GM12878 (cell line): ENCODE measurements around the gene EIF3D. TPM values are rescaled to one million over a fixed set of nuclear protein-coding genes. Genes with fewer than 3 reads are reported as not detected.

Source experiments
- ATAC-seq: fragments of 200-7000 bp; cut with Tn5 transposase; 3 replicates; pipeline ENCODE4 v1.9.1; 2020; ENCODE audit warnings: mild to moderate bottlenecking, moderate library complexity
- BruUV-seq: library from RNA; stranded (reverse); fragments of 400-500 nt; replicated peaks from 2 replicates; lab custom pipeline; 2021; lab: Mats Ljungman, UMichigan
- CTCF ChIA-PET: fragments of 300-600 bp; sonication (Branson Sonifier 250); formaldehyde crosslinking; extraction: SDS; loops from one replicate; lab custom pipeline; 2021; ENCODE audit warnings: inconsistent platforms; lab: Yijun Ruan, JAX
- POLR2A ChIA-PET: fragments of 350-600 bp; formaldehyde crosslinking; extraction: SDS; loops from one replicate; lab custom pipeline; 2021; ENCODE audit warnings: inconsistent platforms; lab: Charles Lee
- RAD21 ChIA-PET: fragments of 300-600 bp; sonication (Branson Sonifier 250); formaldehyde crosslinking; loops from one replicate; lab custom pipeline; 2023; ENCODE audit warnings: antibody characterized with exemption; ENCODE audit not compliant: unreplicated experiment; lab: Charles Lee
- SMC1A ChIA-PET: fragments of 300-600 bp; sonication (Branson Sonifier 250); formaldehyde crosslinking; loops from one replicate; lab custom pipeline; 2023; ENCODE audit not compliant: unreplicated experiment, uncharacterized antibody; lab: Charles Lee
- DNase-seq: peaks from one replicate; pipeline ENCODE4 v3.0.0-alpha.2; 2011; ENCODE audit warnings: low read depth, low spot score
- FAIRE-seq: peaks from 3 replicates; lab custom pipeline; 2011; peaks lifted over from hg19 to GRCh38; lab: Jason Lieb, UNC
- H2AFZ ChIP-seq: 2 replicates; pipeline ENCODE4 v1.6.0; 2011; ENCODE audit warnings: low read depth, low read length, control low read depth; ENCODE audit not compliant: control insufficient read depth
- H3K27ac ChIP-seq: 2 replicates; pipeline ENCODE4 v1.5.1; 2011; ENCODE audit warnings: control low read depth; ENCODE audit not compliant: control insufficient read depth, insufficient read depth
- H3K27me3 ChIP-seq, 2 experiments: replicated peaks in 1 of 2; 2 replicates each; pipeline versions ENCODE4 v1.6.0 to v1.6.1; 2011; ENCODE audit warnings: low read length in 1 of 2; ENCODE audit not compliant: control insufficient read depth in 2 of 2, insufficient read depth in 2 of 2
- H3K36me3 ChIP-seq, 2 experiments: 2 replicates each; pipeline ENCODE4 v1.5.1; 2011; ENCODE audit warnings: low read length in 1 of 2; ENCODE audit not compliant: control insufficient read depth in 2 of 2, insufficient read depth in 2 of 2
- H3K4me1 ChIP-seq: 2 replicates; pipeline ENCODE4 v1.6.1; 2011; ENCODE audit warnings: mild to moderate bottlenecking, low read length, moderate library complexity, mixed read lengths; ENCODE audit not compliant: control insufficient read depth, insufficient read depth
- H3K4me2 ChIP-seq: 2 replicates; pipeline ENCODE4 v1.6.0; 2011; ENCODE audit warnings: control low read depth; ENCODE audit not compliant: control insufficient read depth, insufficient read depth
- H3K4me3 ChIP-seq: fragments of 200-600 bp; sonication (generic); 2 replicates; pipeline ENCODE4 v1.5.1; 2016
- H3K79me2 ChIP-seq: 2 replicates; pipeline ENCODE4 v1.6.0; 2011; ENCODE audit warnings: low read length; ENCODE audit not compliant: control insufficient read depth, insufficient read depth
- H3K9ac ChIP-seq: 2 replicates; pipeline ENCODE4 v1.8.0; 2011; ENCODE audit warnings: low read length, control low read depth, mixed read lengths; ENCODE audit not compliant: control insufficient read depth, insufficient read depth
- H3K9me3 ChIP-seq: replicated peaks from 3 replicates; pipeline ENCODE4 v1.5.1; 2011; ENCODE audit warnings: mild to moderate bottlenecking, low read length; ENCODE audit not compliant: control insufficient read depth, insufficient read depth
- H4K20me1 ChIP-seq: 2 replicates; pipeline ENCODE4 v1.6.0; 2011; ENCODE audit not compliant: control insufficient read depth, insufficient read depth
- CBX5 ChIP-seq: sonication (generic); IDR thresholded peaks from 2 replicates; pipeline ENCODE4 v1.6.1; 2016; ENCODE audit warnings: low read depth, moderate library complexity, mild to moderate bottlenecking, inconsistent platforms
- CHD2 ChIP-seq: IDR thresholded peaks from 2 replicates; pipeline ENCODE4 v1.6.1; 2011; ENCODE audit warnings: low read depth, low read length, improper control_type of control experiment, borderline replicate concordance
- EP300 ChIP-seq, 2 experiments: fragments of 150-350 bp in 1 of 2; IDR thresholded peaks; 2 replicates each; pipeline ENCODE4 v1.6.1; 2011 to 2012; ENCODE audit warnings: low read depth in 2 of 2, low read length in 2 of 2, borderline replicate concordance in 1 of 2, improper control_type of control experiment in 1 of 2, inconsistent platforms in 1 of 2; ENCODE audit not compliant: control insufficient read depth in 1 of 2
- FOS ChIP-seq: IDR thresholded peaks from 3 replicates; pipeline ENCODE4 v1.6.1; 2011; ENCODE audit warnings: borderline replicate concordance; ENCODE audit not compliant: insufficient read length; ENCODE audit errors: extremely low read depth
- NFXL1 ChIP-seq: fragments of 450-650 bp; IDR thresholded peaks from 2 replicates; pipeline ENCODE4 v1.6.1; 2017; ENCODE audit warnings: antibody characterized with exemption, mild to moderate bottlenecking, borderline replicate concordance
- RAD51 ChIP-seq: fragments of 450-650 bp; IDR thresholded peaks from 2 replicates; pipeline ENCODE4 v1.6.1; 2016; ENCODE audit warnings: moderate library complexity, mild to moderate bottlenecking, inconsistent platforms
- RUNX3 ChIP-seq: IDR thresholded peaks from 2 replicates; pipeline ENCODE4 v1.6.1; 2012; ENCODE audit warnings: low read length, inconsistent platforms
- SMAD1 ChIP-seq: fragments of 450-650 bp; IDR thresholded peaks from 2 replicates; pipeline ENCODE4 v1.6.1; 2018; ENCODE audit warnings: mild to moderate bottlenecking, low read depth; ENCODE audit not compliant: partially characterized antibody
- STAT1 ChIP-seq: fragments of 450-650 bp; conservative IDR thresholded peaks from 2 replicates; pipeline ENCODE4 v1.6.1; 2014; ENCODE audit warnings: antibody characterized with exemption, mild to moderate bottlenecking
- STAT3 ChIP-seq: IDR thresholded peaks from 2 replicates; pipeline ENCODE4 v1.6.1; 2011; ENCODE audit warnings: low read depth, low read length, improper control_type of control experiment
- TCF3 ChIP-seq: IDR thresholded peaks from 2 replicates; pipeline ENCODE4 v1.6.1; 2012; ENCODE audit warnings: low read depth, mild to moderate bottlenecking, low read length, borderline replicate concordance; ENCODE audit not compliant: insufficient read depth
- TCF7 ChIP-seq: IDR thresholded peaks from 2 replicates; pipeline ENCODE4 v1.6.1; 2014; ENCODE audit warnings: antibody characterized with exemption, borderline replicate concordance
- ZNF622 ChIP-seq: fragments of 450-650 bp; IDR thresholded peaks from 2 replicates; pipeline ENCODE4 v1.6.1; 2017; ENCODE audit warnings: mild to moderate bottlenecking, inconsistent platforms
- WGBS: methylation state at CpG from one replicate; pipeline ENCODE4 v1.1.6; 2016; ENCODE audit warnings: low lambda C conversion rate; ENCODE audit not compliant: insufficient replicate concordance, insufficient coverage; ENCODE audit errors: missing lambda C conversion rate; 5-methylcytosine and 5-hydroxymethylcytosine counted together
- in situ Hi-C: fragments of 300-500 bp; cut with MboI; formaldehyde crosslinking; loops from 9 replicates; pipeline ENCODE4 v1.14.3; 2018; ENCODE audit warnings: mixed read lengths
- intact Hi-C: fragments of 100-400 bp; cut with micrococcal nuclease; formaldehyde crosslinking; loops from one replicate; pipeline ENCODE4 v1.14.2; 2022; ENCODE audit not compliant: unreplicated experiment
- polyA plus RNA-seq, 11 experiments: library from polyadenylated mRNA; depleted of rRNA in 4 of 11; unstranded in 6 of 11; stranded (reverse) in 5 of 11; fragments of >200 nt; fragmentation: Nextera tagmentation in 4 of 11; fragmentation: Illumina TruSeq in 1 of 11; extraction: Ambion mirVana in 4 of 11; extraction: Trizol in 1 of 11; gene quantifications; 1 replicate in 1 of 11; 2 replicates in 10 of 11; pipeline versions ENCODE4 v1.2.1 to v1.2.3, GENCODE V29; 2011 to 2016; ENCODE audit warnings: inconsistent platforms in 2 of 11, missing spikeins in 2 of 11, low read depth in 1 of 11
- total RNA-seq, 4 experiments: library from RNA; depleted of rRNA in 3 of 4; stranded (reverse); fragments of >200 nt in 3 of 4; fragmentation: Illumina TruSeq in 1 of 4; extraction: Trizol in 1 of 4; gene quantifications; 2 replicates each; pipeline versions ENCODE4 v1.2.1 to v1.2.3, GENCODE V29; 2013 to 2021
- TF ChIP-seq, protein P1 (sequence below): fragments of 450-650 bp; IDR thresholded peaks from 2 replicates; pipeline ENCODE4 v1.6.1; 2017; ENCODE audit warnings: borderline replicate concordance

EIF3D gene
- total and polyA plus RNA-seq, 10 of the 15 experiments (the other 5 are each of a cell fraction or from before 2014, with no cell fraction given), result 240 to 558 (median 420) TPM

DNA sequence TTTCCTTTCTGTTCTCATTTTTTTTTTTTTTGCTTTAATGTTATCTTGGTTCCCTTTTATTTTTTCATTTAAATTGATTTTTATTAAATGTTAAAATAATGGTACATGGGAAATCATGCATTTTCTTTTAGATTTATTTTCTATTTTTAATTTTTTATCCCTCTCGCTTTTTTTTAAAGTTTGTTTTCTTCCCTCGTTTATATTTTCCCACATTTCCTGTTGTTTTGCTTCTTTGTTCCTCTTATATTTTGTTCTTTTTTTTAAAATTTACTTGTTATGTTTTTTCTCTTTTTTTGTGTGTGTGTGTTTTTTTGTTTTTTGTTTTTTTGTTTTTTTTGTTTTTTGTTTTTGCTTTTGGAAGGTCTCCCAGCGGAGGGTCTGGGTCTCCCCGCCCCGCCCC is 34.9 kb upstream of the EIF3D start:
- in situ Hi-C loops, result no loop called here
- Histone ChIP-seq H2AFZ (no peak overlapping the region), H3K4me1 (no peaks in the 10 kb centered on the region), H3K36me3 (no peaks in the 10 kb centered on the region), H3K79me2 (no peaks in the 10 kb centered on the region), H4K20me1 (no peaks in the 10 kb centered on the region), H3K4me2 (no peak overlapping the region), H3K4me3 (no peak overlapping the region), H3K9me3 (no peaks in the 10 kb centered on the region), H3K27me3 (peaks cover 2 to 3% of the 10 kb centered on the region in 2 experiments; a peak in 3 of 4 replicates), H3K9ac (no peak overlapping the region), H3K27ac (no peak overlapping the region)
- SMC1A ChIA-PET, result no interaction called here
- TF ChIP-seq, protein P1, sequence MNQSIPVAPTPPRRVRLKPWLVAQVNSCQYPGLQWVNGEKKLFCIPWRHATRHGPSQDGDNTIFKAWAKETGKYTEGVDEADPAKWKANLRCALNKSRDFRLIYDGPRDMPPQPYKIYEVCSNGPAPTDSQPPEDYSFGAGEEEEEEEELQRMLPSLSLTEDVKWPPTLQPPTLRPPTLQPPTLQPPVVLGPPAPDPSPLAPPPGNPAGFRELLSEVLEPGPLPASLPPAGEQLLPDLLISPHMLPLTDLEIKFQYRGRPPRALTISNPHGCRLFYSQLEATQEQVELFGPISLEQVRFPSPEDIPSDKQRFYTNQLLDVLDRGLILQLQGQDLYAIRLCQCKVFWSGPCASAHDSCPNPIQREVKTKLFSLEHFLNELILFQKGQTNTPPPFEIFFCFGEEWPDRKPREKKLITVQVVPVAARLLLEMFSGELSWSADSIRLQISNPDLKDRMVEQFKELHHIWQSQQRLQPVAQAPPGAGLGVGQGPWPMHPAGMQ, result no peak
- FAIRE-seq, result no peak
- no TSS peak for BruUV-seq
- WGBS, result 45% methylated on average over 3 of the region's 5 CpGs
- intact Hi-C loops, result no loop called here
- no peak for DNase-seq
- ATAC-seq, result no peak
- CTCF ChIA-PET, result no interaction called here
- POLR2A ChIA-PET, result no interaction called here
- RAD21 ChIA-PET, result no interaction called here

GRCh38 chr22:36563444-36563843 is 34.5 kb upstream of the EIF3D start:
- Histone ChIP-seq H3K4me1 (no peaks in the 10 kb centered on the region), H3K9ac (no peak overlapping the region), H2AFZ (no peak overlapping the region), H3K27ac (no peak overlapping the region), H3K9me3 (no peaks in the 10 kb centered on the region), H3K36me3 (no peaks in the 10 kb centered on the region), H3K79me2 (no peaks in the 10 kb centered on the region), H4K20me1 (no peaks in the 10 kb centered on the region), H3K4me3 (no peak overlapping the region), H3K27me3 (peaks cover 2 to 3% of the 10 kb centered on the region in 2 experiments; a peak in 3 of 4 replicates), H3K4me2 (no peak overlapping the region)
- TF ChIP-seq RUNX3 (no peak), RAD51 (no peak), TCF7 (no peak), STAT1 (no peak), EP300 (IDR thresholded peaks at IDR 0.05; ENCODE audit: borderline replicate concordance in 1 of 2, control insufficient read depth in 1 of 2, low read depth in 2 of 2, low read length in 2 of 2) (no peak), FOS (no peak), SMAD1 (no peak), TCF3 (no peak), ZNF622 (no peak), NFXL1 (no peak), STAT3 (no peak), CHD2 (no peak), CBX5 (no peak)
- FAIRE-seq (no peak), DNase-seq (no peak), ATAC-seq (no peak)
- in situ Hi-C loops (no loop called here), intact Hi-C loops (no loop called here)
- RAD21 ChIA-PET, result no interaction called here
- BruUV-seq, result no TSS peak
- CTCF ChIA-PET, result no interaction called here
- WGBS, result 16% methylated on average over 10 of the region's 12 CpGs
- POLR2A ChIA-PET, result no interaction called here
- SMC1A ChIA-PET, result no interaction called here
